Endothelial cell of umbilical vein (primary cell): ENCODE data around the gene CD44. TPM values are rescaled to one million over a fixed set of nuclear protein-coding genes. Genes with fewer than 3 reads are reported as not detected.

Experiments
- BruUV-seq: library from RNA; stranded (reverse); fragments of 400-500 nt; replicated peaks from 2 replicates; lab custom pipeline; 2021; lab: Mats Ljungman, UMichigan
- CTCF ChIA-PET: fragments of 300-600, 350-600 bp; sonication (Branson Sonifier 250); formaldehyde crosslinking; loops from one replicate; lab custom pipeline; 2021; ENCODE audit warnings: antibody characterized with exemption, inconsistent platforms; lab: Charles Lee
- POLR2A ChIA-PET: fragments of 300-600, 350-600 bp; sonication (Branson Sonifier 250); formaldehyde crosslinking; loops from one replicate; lab custom pipeline; 2021; ENCODE audit warnings: antibody characterized with exemption, inconsistent platforms; lab: Charles Lee
- DNase-seq: peaks from one replicate; pipeline ENCODE4 v3.0.0-alpha.2; 2011; ENCODE audit warnings: low read depth, low spot score
- FAIRE-seq: peaks from 2 replicates; lab custom pipeline; 2011; peaks lifted over from hg19 to GRCh38; lab: Jason Lieb, UNC
- H2AFZ ChIP-seq: 2 replicates; pipeline ENCODE4 v1.6.0; 2012; ENCODE audit warnings: low read depth, low read length, control low read depth, inconsistent platforms
- H3K27ac ChIP-seq: 2 replicates; pipeline ENCODE4 v1.5.1; 2011; ENCODE audit warnings: low read depth, mild to moderate bottlenecking, control low read depth, low read length, moderate library complexity; ENCODE audit not compliant: insufficient read depth
- H3K27me3 ChIP-seq, 2 experiments: 2 replicates each; pipeline versions ENCODE4 v1.6.0 to v1.6.1; 2011; ENCODE audit warnings: low read length in 2 of 2, mixed read lengths in 1 of 2; ENCODE audit not compliant: control insufficient read depth in 2 of 2, insufficient read depth in 2 of 2
- H3K36me3 ChIP-seq, 2 experiments: 2 replicates in 1 of 2; 3 replicates in 1 of 2; pipeline ENCODE4 v1.5.1; 2011; ENCODE audit warnings: low read length in 2 of 2, mild to moderate bottlenecking in 1 of 2, moderate library complexity in 1 of 2; ENCODE audit not compliant: control insufficient read depth in 2 of 2, insufficient read depth in 2 of 2; ENCODE audit errors: extremely low read depth in 1 of 2
- H3K4me1 ChIP-seq: 3 replicates; pipeline ENCODE4 v1.5.1; 2011; ENCODE audit warnings: mild to moderate bottlenecking, low read length; ENCODE audit not compliant: control insufficient read depth, insufficient read depth; ENCODE audit errors: extremely low read depth
- H3K4me2 ChIP-seq: 2 replicates; pipeline ENCODE4 v1.6.1; 2011; ENCODE audit warnings: low read length, control low read depth, mixed read lengths; ENCODE audit not compliant: insufficient read depth
- H3K4me3 ChIP-seq, 3 experiments: fragments of 200-600 bp in 1 of 3; sonication (generic), shearing (Covaris generic) in 1 of 3; replicated peaks in 1 of 3; 2 replicates each; pipeline ENCODE4 v1.5.1; 2011 to 2016; ENCODE audit warnings: control low read depth in 3 of 3, low read length in 3 of 3, mild to moderate bottlenecking in 2 of 3, inconsistent platforms in 1 of 3, low read depth in 1 of 3, moderate library complexity in 1 of 3; ENCODE audit not compliant: insufficient read depth in 1 of 3
- H3K79me2 ChIP-seq: 2 replicates; pipeline ENCODE4 v1.6.0; 2012; ENCODE audit warnings: low read length, inconsistent platforms; ENCODE audit not compliant: control insufficient read depth, insufficient read depth
- H3K9ac ChIP-seq: replicated peaks from 2 replicates; pipeline ENCODE3; 2011; ENCODE audit warnings: low read length, control low read depth; ENCODE audit not compliant: insufficient read depth; ENCODE audit errors: extremely low read depth
- H3K9me1 ChIP-seq: replicated peaks from 3 replicates; pipeline ENCODE4 v1.6.0; 2011; ENCODE audit warnings: mild to moderate bottlenecking, low read length; ENCODE audit not compliant: control insufficient read depth, insufficient read depth; ENCODE audit errors: extremely low read depth
- H3K9me3 ChIP-seq: replicated peaks from 2 replicates; pipeline ENCODE4 v1.5.1; 2012; ENCODE audit warnings: low read length, inconsistent platforms; ENCODE audit not compliant: control insufficient read depth, insufficient read depth
- H4K20me1 ChIP-seq: replicated peaks from 2 replicates; pipeline ENCODE3; 2011; ENCODE audit warnings: mild to moderate bottlenecking, low read length; ENCODE audit not compliant: control insufficient read depth, insufficient read depth; ENCODE audit errors: extremely low read depth
- EZH2 ChIP-seq: IDR thresholded peaks from 2 replicates; pipeline ENCODE4 v1.6.1; 2012; ENCODE audit warnings: borderline replicate concordance, low read depth, mild to moderate bottlenecking, moderate library complexity, low read length, inconsistent platforms; ENCODE audit not compliant: severe bottlenecking
- FOS ChIP-seq: IDR thresholded peaks from 2 replicates; pipeline ENCODE4 v1.6.1; 2011; ENCODE audit warnings: mild to moderate bottlenecking, low read length, moderate library complexity, borderline replicate concordance; ENCODE audit not compliant: insufficient read depth
- GATA2 ChIP-seq: IDR thresholded peaks from 2 replicates; pipeline ENCODE4 v1.7.0; 2011; ENCODE audit warnings: low read depth, mild to moderate bottlenecking, moderate library complexity, mixed read lengths, low read length; ENCODE audit not compliant: insufficient read length, insufficient read depth
- JUN ChIP-seq: IDR thresholded peaks from 2 replicates; pipeline ENCODE4 v1.6.1; 2011; ENCODE audit warnings: borderline replicate concordance, low read depth; ENCODE audit not compliant: insufficient read length, insufficient read depth
- MYC ChIP-seq: IDR thresholded peaks from one replicate; pipeline ENCODE4 v1.6.1; 2011; ENCODE audit warnings: mild to moderate bottlenecking, low read depth, low read length
- POLR2A ChIP-seq: IDR thresholded peaks from 2 replicates; pipeline ENCODE4 v1.6.1; 2012; ENCODE audit warnings: low read depth, mild to moderate bottlenecking, control low read depth, low read length
- POLR2AphosphoS5 ChIP-seq: IDR thresholded peaks from 2 replicates; pipeline ENCODE4 v1.6.1; 2012; ENCODE audit warnings: low read depth, mild to moderate bottlenecking, control low read depth, low read length, moderate library complexity; ENCODE audit not compliant: insufficient read depth
- dilution Hi-C: fragments of 300-500 bp; cut with MboI; formaldehyde crosslinking; loops from one replicate; pipeline ENCODE4 v1.15.0; 2019; ENCODE audit warnings: low sequenced_read_pairs; ENCODE audit not compliant: extremely low pct_ligation_motif_present
- intact Hi-C: fragments of 100-400 bp; cut with micrococcal nuclease; formaldehyde crosslinking; loops from one replicate; pipeline ENCODE4 v1.10.0; 2022
- polyA plus RNA-seq, 4 experiments: library from polyadenylated mRNA; depleted of rRNA in 3 of 4; stranded (reverse) in 3 of 4; unstranded in 1 of 4; fragments of >200 nt; gene quantifications; 2 replicates each; pipeline versions ENCODE4 v1.2.1 to v1.2.3, GENCODE V29; 2011 to 2012; ENCODE audit warnings: missing spikeins in 1 of 4
- total RNA-seq: library from RNA; stranded (reverse); gene quantifications from 2 replicates; pipeline ENCODE4 v1.2.3, GENCODE V29; 2021
- TF ChIP-seq, protein P1 (sequence below): IDR thresholded peaks from 2 replicates; pipeline ENCODE4 v1.6.1; 2011; ENCODE audit not compliant: insufficient read depth, insufficient read length
- TF ChIP-seq, protein P2 (sequence below), 2 donors: IDR thresholded peaks; 1 replicate in 1 of 2; 2 replicates in 1 of 2; pipeline ENCODE4 v1.5.1; 2011; ENCODE audit warnings: low read length in 2 of 2, mild to moderate bottlenecking in 2 of 2, moderate library complexity in 2 of 2, control low read depth in 1 of 2, inconsistent platforms in 1 of 2, low read depth in 1 of 2; ENCODE audit not compliant: insufficient read depth in 1 of 2; ENCODE audit errors: extremely low read depth in 1 of 2

Gene CD44
- total and polyA plus RNA-seq, 2 donors (not counting 3 experiments of a cell fraction or from before 2014, with no cell fraction given) = 25.5 to 26.3 TPM

DNA sequence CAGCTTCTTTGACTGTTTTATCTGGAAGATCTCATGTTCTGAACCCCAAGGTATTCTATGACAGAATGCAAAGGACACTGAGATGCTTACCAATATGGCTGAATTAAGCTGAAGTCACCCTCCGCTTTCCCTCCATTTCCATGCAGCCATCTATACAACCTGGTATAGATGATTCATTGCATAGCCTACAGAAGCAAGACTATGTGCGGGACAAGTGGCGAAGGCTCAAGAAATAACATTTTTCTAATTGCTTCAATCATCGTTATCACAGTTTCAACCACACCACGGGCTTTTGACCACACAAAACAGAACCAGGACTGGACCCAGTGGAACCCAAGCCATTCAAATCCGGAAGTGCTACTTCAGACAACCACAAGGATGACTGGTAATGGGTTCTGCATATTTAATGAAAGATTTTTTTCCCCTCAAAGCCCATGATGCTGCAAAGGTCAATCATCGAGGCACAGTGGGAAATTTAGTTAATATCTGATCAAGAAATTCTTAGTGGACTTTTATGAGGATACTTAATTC is 61.9 kb downstream of the CD44 start:
- no peaks in the 10 kb centered on the region for H3K36me3 ChIP-seq
- no peak for DNase-seq
- no peaks in the 10 kb centered on the region for H3K9me3 ChIP-seq
- intact Hi-C loops (no loop called here), dilution Hi-C loops (no loop called here)
- H3K4me3 ChIP-seq = no peak overlapping the region
- POLR2A ChIA-PET = no interaction called here
- no peak overlapping the region for H3K27ac ChIP-seq
- no peaks in the 10 kb centered on the region for H4K20me1 ChIP-seq
- no peaks in the 10 kb centered on the region for H3K4me1 ChIP-seq
- no peak overlapping the region for H3K9ac ChIP-seq
- no peak overlapping the region for H2AFZ ChIP-seq
- no peaks in the 10 kb centered on the region for H3K9me1 ChIP-seq
- no peak for FAIRE-seq
- CTCF ChIA-PET = no interaction called here
- no peak overlapping the region for H3K4me2 ChIP-seq
- no peaks in the 10 kb centered on the region for H3K27me3 ChIP-seq
- no TSS peak for BruUV-seq
- peaks cover 15% of the 10 kb centered on the region for H3K79me2 ChIP-seq
- TF ChIP-seq MYC (no peak), POLR2AphosphoS5 (no peak), JUN (no peak), EZH2 (no peak), POLR2A (no peak), GATA2 (no peak), FOS (no peak)
- TF ChIP-seq, protein P1, sequence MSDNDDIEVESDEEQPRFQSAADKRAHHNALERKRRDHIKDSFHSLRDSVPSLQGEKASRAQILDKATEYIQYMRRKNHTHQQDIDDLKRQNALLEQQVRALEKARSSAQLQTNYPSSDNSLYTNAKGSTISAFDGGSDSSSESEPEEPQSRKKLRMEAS = no peak
- TF ChIP-seq, protein P2, sequence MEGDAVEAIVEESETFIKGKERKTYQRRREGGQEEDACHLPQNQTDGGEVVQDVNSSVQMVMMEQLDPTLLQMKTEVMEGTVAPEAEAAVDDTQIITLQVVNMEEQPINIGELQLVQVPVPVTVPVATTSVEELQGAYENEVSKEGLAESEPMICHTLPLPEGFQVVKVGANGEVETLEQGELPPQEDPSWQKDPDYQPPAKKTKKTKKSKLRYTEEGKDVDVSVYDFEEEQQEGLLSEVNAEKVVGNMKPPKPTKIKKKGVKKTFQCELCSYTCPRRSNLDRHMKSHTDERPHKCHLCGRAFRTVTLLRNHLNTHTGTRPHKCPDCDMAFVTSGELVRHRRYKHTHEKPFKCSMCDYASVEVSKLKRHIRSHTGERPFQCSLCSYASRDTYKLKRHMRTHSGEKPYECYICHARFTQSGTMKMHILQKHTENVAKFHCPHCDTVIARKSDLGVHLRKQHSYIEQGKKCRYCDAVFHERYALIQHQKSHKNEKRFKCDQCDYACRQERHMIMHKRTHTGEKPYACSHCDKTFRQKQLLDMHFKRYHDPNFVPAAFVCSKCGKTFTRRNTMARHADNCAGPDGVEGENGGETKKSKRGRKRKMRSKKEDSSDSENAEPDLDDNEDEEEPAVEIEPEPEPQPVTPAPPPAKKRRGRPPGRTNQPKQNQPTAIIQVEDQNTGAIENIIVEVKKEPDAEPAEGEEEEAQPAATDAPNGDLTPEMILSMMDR (IDR thresholded peaks at IDR 0.05; ENCODE audit: extremely low read depth in 1 of 2, insufficient read depth in 1 of 2, low read depth in 1 of 2, low read length in 2 of 2) = no peak
